Caco-2 (cell line): ENCODE measurements around the gene ZNF728. TPM values are rescaled to one million over a fixed set of nuclear protein-coding genes. Genes with fewer than 3 reads are reported as not detected.
A peak's percentile ranks its signal among the peaks of the same experiment; 100 is the strongest.
"Not testable (repeated sequence)": the region's sequence is repeated elsewhere in the genome, so short reads cannot be mapped to it uniquely, and the experiment has no call there.

Experiments used
- BruUV-seq: library from RNA; stranded (reverse); fragments of 400-500 nt; replicated peaks from 2 replicates; lab custom pipeline; 2021; lab: Mats Ljungman, UMichigan
- CTCF ChIA-PET: fragments of 300-600 bp; sonication (Branson Sonifier 250); formaldehyde crosslinking; loops from one replicate; lab custom pipeline; 2022; ENCODE audit warnings: antibody characterized with exemption; lab: Charles Lee
- POLR2A ChIA-PET: fragments of 300-600 bp; sonication (Branson Sonifier 250); formaldehyde crosslinking; loops from one replicate; lab custom pipeline; 2022; ENCODE audit warnings: antibody characterized with exemption; lab: Charles Lee
- DNase-seq, 2 experiments: peaks; one replicate each; pipeline versions ENCODE4 v3.0.0 to v3.0.0-alpha.2; 2020 to 2022
- H3K27me3 ChIP-seq: replicated peaks from 2 replicates; pipeline ENCODE4 v1.6.0; 2011; ENCODE audit warnings: low read length; ENCODE audit not compliant: control insufficient read depth, insufficient read depth
- H3K36me3 ChIP-seq: 2 replicates; pipeline ENCODE4 v1.5.1; 2011; ENCODE audit warnings: low read length; ENCODE audit not compliant: control insufficient read depth, insufficient read depth
- H3K4me1 ChIP-seq: fragments of 250-450 bp; sonication (Bioruptor Pico); 2 replicates; pipeline ENCODE4 v1.5.1; 2020; ENCODE audit warnings: mild to moderate bottlenecking
- H3K4me3 ChIP-seq: 2 replicates; pipeline ENCODE4 v1.5.1; 2011; ENCODE audit warnings: low read depth, mild to moderate bottlenecking, control low read depth, low read length
- H3K9me3 ChIP-seq: fragments of 250-450 bp; sonication (Bioruptor Pico); 2 replicates; pipeline ENCODE4 v1.5.1; 2020; ENCODE audit warnings: mild to moderate bottlenecking, moderate library complexity
- H3K27ac Mint-ChIP-seq: one replicate; pipeline ENCODE4 v1.8.0; 2022; ENCODE audit warnings: mixed read lengths; ENCODE audit not compliant: unreplicated experiment
- H3K27me3 Mint-ChIP-seq: one replicate; pipeline ENCODE4 v1.8.0; 2022; ENCODE audit warnings: mixed read lengths; ENCODE audit not compliant: insufficient read depth, unreplicated experiment
- H3K36me3 Mint-ChIP-seq: one replicate; pipeline ENCODE4 v1.8.0; 2022; ENCODE audit warnings: mild to moderate bottlenecking, mixed read lengths; ENCODE audit not compliant: insufficient read depth, unreplicated experiment
- H3K4me1 Mint-ChIP-seq: one replicate; pipeline ENCODE4 v1.8.0; 2022; ENCODE audit warnings: low read depth, mixed read lengths; ENCODE audit not compliant: unreplicated experiment
- H3K4me3 Mint-ChIP-seq: one replicate; pipeline ENCODE4 v1.8.0; 2022; ENCODE audit warnings: mild to moderate bottlenecking, moderate library complexity, mixed read lengths; ENCODE audit not compliant: unreplicated experiment
- H3K9me3 Mint-ChIP-seq: one replicate; pipeline ENCODE4 v1.8.0; 2022; ENCODE audit warnings: mixed read lengths; ENCODE audit not compliant: unreplicated experiment
- CTCF ChIP-seq, 2 experiments: fragments of 200-600 bp in 1 of 2; IDR thresholded peaks; 1 replicate in 1 of 2; 2 replicates in 1 of 2; pipeline versions ENCODE4 v1.5.1 to v1.8.0; 2011 to 2022; ENCODE audit warnings: antibody characterized with exemption in 1 of 2, control low read depth in 1 of 2, inconsistent platforms in 1 of 2, low read depth in 1 of 2, low read length in 1 of 2, mild to moderate bottlenecking in 1 of 2, moderate library complexity in 1 of 2; ENCODE audit not compliant: insufficient read depth in 1 of 2, severe bottlenecking in 1 of 2, unreplicated experiment in 1 of 2
- intact Hi-C: fragments of 100-400 bp; cut with micrococcal nuclease; formaldehyde crosslinking; loops from one replicate; pipeline ENCODE4 v1.10.0; 2022; ENCODE audit not compliant: unreplicated experiment
- total RNA-seq: library from RNA; stranded (reverse); gene quantifications from 2 replicates; pipeline ENCODE4 v1.2.3, GENCODE V29; 2022

Gene ZNF728
- total RNA-seq, 1 experiment from 2014 or later = not detected

DNA sequence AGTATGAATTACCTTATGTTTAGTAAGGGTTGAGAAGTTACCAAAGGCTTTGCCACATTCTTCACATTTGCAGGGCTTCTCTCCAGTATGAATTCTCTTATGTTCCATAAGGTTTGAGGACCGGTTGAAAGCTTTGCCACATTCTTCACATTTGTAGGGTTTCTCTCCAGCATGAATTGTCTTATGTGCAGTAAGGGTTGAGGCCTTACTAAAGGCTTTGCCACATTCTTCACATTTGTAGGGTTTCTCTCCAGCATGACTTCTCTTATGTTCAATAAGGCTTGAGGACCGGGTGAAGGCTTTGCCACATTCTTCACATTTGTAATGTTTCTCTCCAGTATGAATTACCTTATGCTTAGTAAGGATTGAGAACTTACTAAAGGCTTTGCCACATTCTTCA lies 26.7 kb downstream of the ZNF728 start:
- no peaks in the 10 kb centered on the region for H3K4me1 ChIP-seq
- no peak for DNase-seq
- H3K9me3 Mint-ChIP-seq = peaks cover 46% of the 10 kb centered on the region
- intact Hi-C loops = no loop called here
- no peaks in the 10 kb centered on the region for H3K36me3 Mint-ChIP-seq
- no TSS peak for BruUV-seq
- no peaks in the 10 kb centered on the region for H3K36me3 ChIP-seq
- H3K4me1 Mint-ChIP-seq = no peaks in the 10 kb centered on the region
- H3K4me3 ChIP-seq = no peak overlapping the region
- no peak overlapping the region for H3K4me3 Mint-ChIP-seq
- no peaks in the 10 kb centered on the region; the same call in 1 of the 2 replicates for H3K9me3 ChIP-seq
- POLR2A ChIA-PET = no interaction called here
- no peaks in the 10 kb centered on the region for H3K27me3 ChIP-seq
- CTCF ChIA-PET = no interaction called here
- H3K27ac Mint-ChIP-seq = no peak overlapping the region
- H3K27me3 Mint-ChIP-seq = no peaks in the 10 kb centered on the region
- TF ChIP-seq CTCF (IDR thresholded peaks at IDR 0.05; ENCODE audit: insufficient read depth in 1 of 2, low read depth in 1 of 2, low read length in 1 of 2, severe bottlenecking in 1 of 2, unreplicated experiment in 1 of 2) = no peak

- H3K4me1 Mint-ChIP-seq, H3K36me3 ChIP-seq, H3K9me3 ChIP-seq, intact Hi-C loops, H3K4me3 ChIP-seq, H3K4me1 ChIP-seq, CTCF ChIA-PET, H3K4me3 Mint-ChIP-seq, H3K27ac Mint-ChIP-seq, BruUV-seq, H3K27me3 Mint-ChIP-seq, POLR2A ChIA-PET, DNase-seq, H3K36me3 Mint-ChIP-seq, H3K27me3 ChIP-seq: not testable (repeated sequence)
- H3K9me3 Mint-ChIP-seq = peaks cover 40% of the 10 kb centered on the region
Observed at GRCh38 chr19:22975546-22976136, 27.3 kb downstream of the ZNF728 start.

GRCh38 chr19:22945560-22945959 lies 57.4 kb downstream of the ZNF728 start:
- H3K9me3 ChIP-seq = no peaks in the 10 kb centered on the region; the same call in 1 of the 2 replicates
- Mint-ChIP-seq H3K27me3 (no peaks in the 10 kb centered on the region), H3K27ac (no peak overlapping the region), H3K4me3 (no peak overlapping the region), H3K36me3 (no peaks in the 10 kb centered on the region), H3K4me1 (no peaks in the 10 kb centered on the region), H3K9me3 (peaks cover 22% of the 10 kb centered on the region)
- H3K36me3 ChIP-seq = no peaks in the 10 kb centered on the region
- intact Hi-C loops = no loop called here
- BruUV-seq = no TSS peak
- peak in 1 of 2 experiments; percentile 11 for DNase-seq
- no peak for TF ChIP-seq CTCF (IDR thresholded peaks at IDR 0.05; ENCODE audit: insufficient read depth in 1 of 2, low read depth in 1 of 2, low read length in 1 of 2, severe bottlenecking in 1 of 2, unreplicated experiment in 1 of 2)
- H3K4me1 ChIP-seq = no peaks in the 10 kb centered on the region
- ChIA-PET CTCF (no interaction called here), POLR2A (no interaction called here)
- no peaks in the 10 kb centered on the region for H3K27me3 ChIP-seq
- no peak overlapping the region for H3K4me3 ChIP-seq
